Hepatocyte (in vitro differentiated cells): ENCODE measurements around the gene NCR1.

Source experiments
- EZH2 ChIP-seq: fragments of 200-600 bp; sonication (generic); IDR thresholded peaks from 2 replicates; pipeline ENCODE4 v1.6.1; 2016; ENCODE audit warnings: antibody characterized with exemption, mild to moderate bottlenecking, borderline replicate concordance
- TF ChIP-seq, protein P1 (sequence below): fragments of 200-600 bp; sonication (generic); IDR thresholded peaks from 2 replicates; pipeline ENCODE4 v1.5.1; 2016; ENCODE audit warnings: antibody characterized with exemption, mild to moderate bottlenecking; ENCODE audit not compliant: poor library complexity

DNA sequence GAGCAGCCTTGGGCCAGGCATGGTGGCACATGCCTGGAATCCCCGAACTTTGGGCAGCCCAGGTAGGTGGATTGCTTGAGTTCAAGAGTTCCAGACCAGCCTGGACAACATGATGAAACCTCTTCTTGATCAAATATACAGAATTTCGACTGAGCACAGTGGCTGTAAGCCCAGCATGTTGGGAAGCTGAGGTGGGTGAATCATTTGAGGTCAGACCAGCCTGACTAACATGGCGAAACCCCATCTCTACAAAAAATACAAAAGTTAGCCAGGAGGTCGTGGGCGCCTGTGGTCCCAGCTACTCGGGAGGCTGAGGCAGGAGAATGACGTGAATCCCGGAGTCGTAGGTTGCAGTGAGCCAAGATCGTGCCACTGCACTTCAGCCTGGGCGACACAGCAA, 49.4 kb downstream of the NCR1 start:
- TF ChIP-seq, protein P1, sequence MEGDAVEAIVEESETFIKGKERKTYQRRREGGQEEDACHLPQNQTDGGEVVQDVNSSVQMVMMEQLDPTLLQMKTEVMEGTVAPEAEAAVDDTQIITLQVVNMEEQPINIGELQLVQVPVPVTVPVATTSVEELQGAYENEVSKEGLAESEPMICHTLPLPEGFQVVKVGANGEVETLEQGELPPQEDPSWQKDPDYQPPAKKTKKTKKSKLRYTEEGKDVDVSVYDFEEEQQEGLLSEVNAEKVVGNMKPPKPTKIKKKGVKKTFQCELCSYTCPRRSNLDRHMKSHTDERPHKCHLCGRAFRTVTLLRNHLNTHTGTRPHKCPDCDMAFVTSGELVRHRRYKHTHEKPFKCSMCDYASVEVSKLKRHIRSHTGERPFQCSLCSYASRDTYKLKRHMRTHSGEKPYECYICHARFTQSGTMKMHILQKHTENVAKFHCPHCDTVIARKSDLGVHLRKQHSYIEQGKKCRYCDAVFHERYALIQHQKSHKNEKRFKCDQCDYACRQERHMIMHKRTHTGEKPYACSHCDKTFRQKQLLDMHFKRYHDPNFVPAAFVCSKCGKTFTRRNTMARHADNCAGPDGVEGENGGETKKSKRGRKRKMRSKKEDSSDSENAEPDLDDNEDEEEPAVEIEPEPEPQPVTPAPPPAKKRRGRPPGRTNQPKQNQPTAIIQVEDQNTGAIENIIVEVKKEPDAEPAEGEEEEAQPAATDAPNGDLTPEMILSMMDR, result no peak
- no peak for TF ChIP-seq EZH2
